ENCODE results near the gene SLC25A25.

Gene SLC25A25

DNA sequence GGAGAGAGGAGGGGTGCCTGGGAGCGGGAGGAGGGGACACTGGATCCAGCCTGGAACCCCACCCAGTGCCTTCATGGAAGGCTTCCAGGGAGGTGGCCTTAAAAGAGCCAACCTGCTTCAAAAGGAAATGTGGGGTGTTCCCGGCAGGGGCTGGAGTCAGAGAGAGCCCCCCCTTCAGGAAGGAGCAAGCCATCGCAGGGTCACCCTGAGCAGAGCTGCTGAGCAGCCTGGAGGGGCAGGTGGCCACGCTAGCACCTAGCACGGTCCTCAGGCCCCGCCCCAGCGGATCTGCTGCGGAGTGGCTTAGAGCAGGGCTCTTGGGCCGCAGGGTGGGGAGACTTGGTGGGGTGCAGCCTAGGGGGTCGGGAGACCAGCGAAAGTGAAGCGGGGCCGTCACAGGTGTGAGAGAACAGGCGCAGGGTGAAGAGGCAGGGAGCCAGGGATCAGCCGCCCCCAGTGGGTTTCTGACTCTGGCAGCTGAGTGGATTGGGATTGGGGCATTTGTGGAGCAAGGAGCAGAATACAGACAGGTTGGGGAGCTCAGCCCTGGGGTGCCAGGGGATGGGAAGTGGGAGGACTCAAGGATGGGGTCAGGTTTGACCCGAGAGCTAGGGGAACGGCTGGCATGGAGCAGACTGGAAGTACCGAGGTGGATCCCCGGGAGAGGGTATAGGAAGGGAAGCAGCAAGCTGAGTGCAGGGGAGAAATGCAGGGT lies 82.7 kb downstream of the SLC25A25 start:
- no peak for DNase-seq

DNA sequence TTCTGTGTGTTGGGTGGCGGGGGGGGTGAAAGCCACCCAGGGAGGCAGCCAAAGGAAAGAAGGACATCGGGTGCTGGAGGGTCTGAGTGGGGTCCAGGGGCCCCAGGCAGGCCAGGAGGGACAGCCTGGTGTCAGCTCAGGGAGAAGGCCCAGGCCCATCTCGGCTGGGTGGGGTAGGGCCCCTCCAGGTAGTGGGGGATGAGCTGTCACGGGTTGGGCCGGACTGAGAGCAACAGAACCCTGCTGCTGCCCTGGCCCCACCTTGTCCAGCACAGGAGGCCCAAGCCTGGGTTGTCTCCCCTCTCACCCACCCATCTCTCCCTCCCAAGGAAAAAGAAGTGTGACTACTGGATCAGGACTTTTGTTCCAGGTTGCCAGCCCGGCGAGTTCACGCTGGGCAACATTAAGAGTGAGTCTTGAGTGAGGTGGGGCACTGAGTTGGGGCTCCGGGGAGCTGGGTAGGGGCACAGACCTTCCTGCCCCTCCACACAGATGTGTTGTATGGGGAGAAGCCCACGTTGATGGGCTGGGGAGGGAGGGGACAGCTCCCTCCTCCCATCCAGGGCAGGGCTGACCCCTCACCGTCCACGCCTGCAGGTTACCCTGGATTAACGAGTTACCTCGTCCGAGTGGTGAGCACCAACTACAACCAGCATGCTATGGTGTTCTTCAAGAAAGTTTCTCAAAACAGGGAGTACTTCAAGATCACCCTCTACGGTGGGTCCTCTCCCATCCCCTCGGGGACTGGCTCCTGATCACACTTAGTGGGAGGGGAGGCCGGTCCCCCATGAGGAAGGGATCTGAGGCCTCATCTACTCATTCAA lies 83.5 kb downstream of the SLC25A25 start:
- no peak for DNase-seq

DNA sequence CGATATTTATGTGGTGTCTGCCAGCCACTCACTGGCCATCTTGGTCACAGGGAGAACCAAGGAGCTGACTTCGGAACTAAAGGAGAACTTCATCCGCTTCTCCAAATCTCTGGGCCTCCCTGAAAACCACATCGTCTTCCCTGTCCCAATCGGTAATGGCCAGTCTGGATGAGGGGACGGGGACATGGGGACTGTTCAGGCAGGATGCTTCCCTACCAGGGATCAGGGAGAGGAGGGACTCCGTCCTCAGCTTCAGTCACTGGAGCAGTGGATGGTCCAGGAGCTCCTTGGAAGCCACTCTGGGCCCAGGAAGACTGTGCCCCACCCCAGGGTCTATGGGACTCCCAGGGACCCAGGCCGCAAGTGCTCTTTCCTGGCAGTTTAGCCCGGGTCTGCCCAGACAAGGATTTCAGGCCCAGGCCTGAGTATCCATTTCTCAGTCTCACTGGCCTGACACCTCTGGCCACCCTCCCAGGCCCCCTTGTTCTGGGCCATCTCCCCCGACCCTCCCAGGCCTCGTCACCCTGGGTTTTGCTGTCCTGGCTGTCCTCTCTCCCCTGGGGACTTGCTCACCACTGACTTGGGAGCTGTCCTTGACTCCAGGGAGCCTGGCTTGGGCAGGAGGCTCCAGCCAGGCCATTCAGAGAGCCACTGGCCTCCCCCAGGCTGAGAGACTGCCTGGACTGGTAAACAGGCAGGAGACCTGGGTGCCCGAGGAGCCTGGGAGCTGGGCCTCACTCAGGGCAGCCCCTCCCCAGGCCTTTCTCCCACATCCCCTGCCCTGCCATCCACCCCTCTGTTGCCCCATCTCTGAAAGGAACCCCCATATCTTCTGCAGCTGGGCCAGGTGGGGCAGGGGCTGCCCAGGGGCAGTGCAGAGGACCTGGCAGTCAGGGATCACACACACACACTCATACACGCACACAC lies 84.4 kb downstream of the SLC25A25 start:
- DNase-seq: no peak

DNA sequence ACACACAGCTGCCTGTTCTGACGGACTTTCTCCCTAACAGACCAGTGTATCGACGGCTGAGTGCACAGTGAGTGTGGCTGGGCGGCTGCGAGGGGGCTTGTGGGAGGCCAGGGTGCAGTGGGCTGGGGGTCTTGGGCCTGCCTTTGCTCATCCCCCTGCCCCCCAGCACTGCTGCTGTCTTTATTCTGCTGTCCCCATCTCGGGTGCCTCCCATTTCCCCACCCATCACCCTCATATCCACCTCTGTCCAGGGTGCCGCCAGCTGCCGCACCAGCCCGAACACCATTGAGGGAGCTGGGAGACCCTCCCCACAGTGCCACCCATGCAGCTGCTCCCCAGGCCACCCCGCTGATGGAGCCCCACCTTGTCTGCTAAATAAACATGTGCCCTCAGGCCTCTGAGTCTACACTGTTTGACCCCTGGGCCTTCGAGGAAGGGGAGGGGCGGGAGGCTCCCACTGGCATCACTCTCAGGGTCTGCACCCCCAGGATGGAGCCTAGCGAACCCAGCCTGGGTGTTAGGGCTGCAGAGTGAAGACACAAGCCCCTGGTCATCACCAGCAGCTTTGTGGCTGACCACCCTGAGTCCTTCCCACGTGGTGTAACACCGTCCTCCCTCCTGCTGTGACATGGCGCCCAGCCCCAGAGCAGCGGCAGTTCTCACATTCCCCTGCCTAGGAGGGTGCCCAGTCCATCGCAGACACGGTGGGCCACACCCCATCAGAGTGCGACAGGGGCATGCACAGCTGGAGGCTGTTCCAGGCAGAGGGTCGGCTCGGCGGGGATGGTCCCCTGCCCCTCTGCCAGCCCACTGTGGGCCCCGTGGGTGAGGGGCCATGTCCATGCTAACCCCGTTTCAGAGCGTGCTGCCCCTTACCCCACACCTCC lies 85.3 kb downstream of the SLC25A25 start:
- no peak for DNase-seq

DNA sequence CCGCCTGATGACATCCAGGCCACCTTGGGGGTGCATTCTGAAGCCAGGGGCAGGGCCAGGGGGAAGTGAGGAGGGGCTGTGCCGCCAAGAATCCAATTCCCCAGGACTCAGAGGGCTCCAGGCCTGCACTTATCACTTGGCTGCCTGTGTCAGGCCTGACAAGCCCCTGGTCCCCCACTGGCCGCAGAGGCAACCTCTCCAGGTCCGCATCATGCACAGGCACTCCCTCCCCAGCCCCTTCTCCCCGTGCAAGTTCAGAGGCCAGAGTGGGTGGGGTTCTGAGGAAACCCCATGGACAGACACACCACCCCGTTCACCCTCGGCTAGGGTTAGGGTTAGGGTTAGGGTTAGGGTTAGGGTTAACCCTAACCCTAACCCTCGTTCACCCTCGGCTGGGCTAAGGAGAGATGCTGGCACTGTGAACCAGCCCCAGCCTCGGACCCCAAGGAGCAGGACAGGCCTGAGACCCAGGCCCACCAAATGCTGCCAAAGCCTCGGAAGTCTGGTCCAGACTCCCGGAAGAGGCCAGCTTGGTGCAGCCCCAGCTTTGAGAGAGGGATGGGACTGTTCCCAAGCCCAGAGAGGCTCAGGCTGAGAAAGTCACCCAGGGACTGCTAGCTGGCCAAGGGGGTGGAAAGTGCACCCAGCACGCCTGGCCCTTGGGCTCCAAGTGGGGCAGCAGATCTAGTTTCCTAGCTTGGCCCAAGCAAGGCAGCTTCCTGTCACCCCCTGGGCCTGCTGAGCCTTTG lies 86.1 kb downstream of the SLC25A25 start:
- no peak for DNase-seq

DNA sequence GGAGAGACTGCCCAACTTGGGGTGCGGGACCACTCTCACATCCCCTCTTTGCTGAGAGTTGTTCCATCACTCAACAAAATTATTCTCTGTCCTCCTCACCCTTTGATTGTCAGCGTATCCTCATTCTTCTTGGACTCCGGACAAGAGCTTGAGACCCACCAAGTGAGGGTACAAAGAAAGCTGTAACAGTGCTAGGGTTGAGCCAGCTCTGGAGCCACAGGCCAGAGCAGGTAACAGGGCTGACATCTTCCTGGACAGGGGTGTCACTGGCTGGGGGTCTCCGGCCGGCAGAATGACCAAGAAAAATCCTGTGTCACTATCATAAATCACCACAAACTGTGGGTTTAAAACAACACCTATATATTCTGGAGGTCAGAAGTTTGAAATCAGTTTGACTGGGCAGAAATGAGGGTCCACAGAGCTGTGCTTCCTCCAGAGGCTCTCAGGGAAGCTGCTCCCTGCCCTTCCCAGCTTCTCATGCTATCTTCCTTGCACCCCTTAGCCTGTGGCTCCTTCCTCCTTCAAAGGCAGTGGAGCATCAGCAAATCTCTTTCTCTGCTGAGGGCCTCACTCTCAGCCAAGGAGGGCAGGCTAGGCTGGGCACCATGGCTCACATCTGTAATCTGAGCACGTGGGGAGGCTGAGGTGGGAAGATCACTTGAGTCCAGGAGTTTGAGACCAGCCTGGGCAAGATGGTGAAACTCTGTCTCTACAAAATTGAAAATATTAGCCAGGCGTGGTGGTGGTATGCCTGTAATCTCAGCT lies 87.9 kb downstream of the SLC25A25 start:
- DNase-seq: no peak
